Fibroblast of peridontal ligament (primary cell): Measurements from ENCODE around the gene DIDO1.

Experiments used
- DNase-seq: peaks from one replicate; pipeline ENCODE4 v3.0.0-alpha.2; 2010; ENCODE audit errors: extremely low read depth

The DIDO1 gene

GRCh38 chr20:62951143-62951895 is 25.0 kb upstream of the DIDO1 start:
- DNase-seq = no peak

DNA sequence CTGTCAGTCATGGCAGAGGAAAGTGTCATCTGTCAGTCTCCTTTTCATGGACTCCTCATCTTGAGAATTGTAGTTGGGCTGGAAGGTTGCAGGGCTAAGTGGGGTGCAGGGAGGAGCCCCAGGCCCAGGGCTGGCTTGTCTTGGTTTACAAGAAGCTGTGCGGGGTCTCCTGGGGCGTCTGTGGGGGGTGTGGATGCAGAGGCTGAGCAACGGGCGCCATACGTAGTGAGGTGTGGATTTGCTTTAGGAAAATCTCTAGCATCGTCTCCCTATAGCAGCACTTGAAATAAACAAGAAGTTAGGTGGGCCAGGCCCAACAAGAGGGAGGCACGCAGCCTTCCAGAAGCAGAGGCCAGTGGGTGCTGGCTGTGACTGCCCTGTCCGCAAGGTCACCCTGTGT is 24.4 kb upstream of the DIDO1 start:
- DNase-seq = no peak

- no peak for DNase-seq
Measured at GRCh38 chr20:62949962-62950361, 23.7 kb upstream of the DIDO1 start.

DNA sequence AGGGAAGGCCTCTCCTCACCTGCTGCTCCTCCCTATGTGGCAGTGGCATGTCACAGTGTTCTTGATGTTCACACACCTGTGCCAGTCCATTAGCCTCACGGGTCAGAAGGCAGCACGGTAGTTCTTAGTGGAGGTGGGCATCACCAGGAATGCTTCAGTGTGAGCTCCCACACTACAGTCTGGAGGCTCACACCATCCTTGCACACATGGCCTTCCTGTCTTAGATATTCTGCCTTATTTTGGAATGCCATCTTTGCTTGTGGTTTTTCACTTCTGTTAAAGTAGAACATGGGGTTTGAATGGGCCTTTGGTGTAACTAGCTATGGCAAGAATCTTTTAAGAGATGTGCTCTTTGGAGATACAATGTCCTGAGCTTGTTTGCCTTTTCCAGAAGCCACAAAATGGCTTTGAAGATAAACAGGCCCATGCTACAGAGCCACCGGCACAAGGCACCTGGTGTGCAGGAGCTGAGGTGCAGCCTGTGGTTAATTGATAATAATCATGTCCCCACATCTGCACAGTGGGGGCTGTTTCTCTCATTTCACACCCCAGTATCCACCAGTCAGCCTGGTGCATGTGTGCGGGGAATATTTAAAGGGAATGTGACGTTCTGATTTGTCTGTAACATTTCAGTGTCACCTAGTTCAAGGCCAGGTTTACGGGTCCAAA is 23.0 kb upstream of the DIDO1 start:
- no peak for DNase-seq

- no peak for DNase-seq
Measured at GRCh38 chr20:62947532-62948300, 21.4 kb upstream of the DIDO1 start.

DNA sequence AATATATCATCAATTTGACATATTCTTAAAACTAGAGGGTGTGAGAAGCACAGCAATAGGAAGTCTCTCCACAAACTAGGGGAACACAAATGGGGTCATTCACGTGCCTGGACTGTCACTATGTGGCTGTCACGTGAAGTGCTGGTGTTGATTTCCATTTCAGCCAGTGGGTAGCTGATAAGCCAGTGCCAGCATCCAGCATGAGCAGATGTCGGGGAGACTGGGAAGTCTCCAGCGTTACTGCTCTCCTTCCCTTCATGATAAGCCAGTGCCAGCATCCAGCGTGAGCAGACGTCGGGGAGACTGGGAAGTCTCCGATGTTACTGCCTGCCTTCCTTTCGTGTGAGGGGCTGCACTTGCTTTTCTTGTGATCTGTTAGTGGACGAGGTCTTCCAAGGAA is 20.6 kb upstream of the DIDO1 start:
- no peak for DNase-seq

- DNase-seq = no peak
Measured at GRCh38 chr20:62945771-62946339, 19.6 kb upstream of the DIDO1 start.

DNA sequence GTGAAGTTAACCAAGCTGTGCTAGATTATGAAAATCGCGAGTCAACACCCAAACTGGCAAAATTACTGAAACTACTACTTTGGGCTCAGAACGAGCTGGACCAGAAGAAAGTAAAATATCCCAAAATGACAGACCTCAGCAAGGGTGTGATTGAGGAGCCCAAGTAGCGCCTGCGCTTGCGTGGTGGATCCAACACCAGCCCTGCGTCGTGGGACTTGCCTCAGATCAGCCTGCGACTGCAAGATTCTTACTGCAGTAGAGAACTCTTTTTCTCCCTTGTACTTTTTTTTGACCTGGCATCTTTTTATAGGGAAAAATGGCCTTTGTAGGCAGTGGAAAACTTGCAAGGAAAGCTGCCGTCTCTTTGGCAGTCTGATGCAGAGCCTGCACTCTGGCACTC is 18.4 kb upstream of the DIDO1 start:
- DNase-seq = no peak

GRCh38 chr20:62944184-62944583 is 17.9 kb upstream of the DIDO1 start:
- no peak for DNase-seq

- DNase-seq = no peak
Measured at GRCh38 chr20:62943396-62943795, 17.1 kb upstream of the DIDO1 start.

- DNase-seq = no peak
Measured at GRCh38 chr20:62942456-62942855, 16.2 kb upstream of the DIDO1 start.

GRCh38 chr20:62941792-62942191 is 15.5 kb upstream of the DIDO1 start:
- no peak for DNase-seq

DNA sequence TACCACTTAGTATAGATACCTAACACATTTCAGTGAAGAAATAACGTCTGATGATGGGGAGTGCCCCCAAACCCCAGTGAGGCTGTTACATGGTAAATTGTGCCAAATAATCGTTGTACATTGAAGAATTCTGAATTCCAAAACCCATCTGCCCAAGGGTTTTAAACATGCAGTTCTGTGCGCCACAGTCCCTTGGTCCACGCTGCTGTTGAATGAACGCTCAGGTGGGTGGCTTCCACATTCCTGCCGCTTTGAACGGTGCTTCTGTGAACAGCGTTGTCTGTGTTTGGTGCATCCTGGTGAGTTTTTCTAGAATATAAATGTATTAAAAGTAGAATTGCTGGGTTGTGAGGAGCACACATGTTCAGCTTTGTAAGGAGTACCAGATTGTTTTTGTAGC is 14.6 kb upstream of the DIDO1 start:
- no peak for DNase-seq

GRCh38 chr20:62938105-62938888 is 12.0 kb upstream of the DIDO1 start, which contains the start of gene GID8:
GID8 (plus strand) TSS chr20:62938147; CDS start chr20:62941503, 3,356 bp downstream.
- peak; percentile 42 for DNase-seq

DNA sequence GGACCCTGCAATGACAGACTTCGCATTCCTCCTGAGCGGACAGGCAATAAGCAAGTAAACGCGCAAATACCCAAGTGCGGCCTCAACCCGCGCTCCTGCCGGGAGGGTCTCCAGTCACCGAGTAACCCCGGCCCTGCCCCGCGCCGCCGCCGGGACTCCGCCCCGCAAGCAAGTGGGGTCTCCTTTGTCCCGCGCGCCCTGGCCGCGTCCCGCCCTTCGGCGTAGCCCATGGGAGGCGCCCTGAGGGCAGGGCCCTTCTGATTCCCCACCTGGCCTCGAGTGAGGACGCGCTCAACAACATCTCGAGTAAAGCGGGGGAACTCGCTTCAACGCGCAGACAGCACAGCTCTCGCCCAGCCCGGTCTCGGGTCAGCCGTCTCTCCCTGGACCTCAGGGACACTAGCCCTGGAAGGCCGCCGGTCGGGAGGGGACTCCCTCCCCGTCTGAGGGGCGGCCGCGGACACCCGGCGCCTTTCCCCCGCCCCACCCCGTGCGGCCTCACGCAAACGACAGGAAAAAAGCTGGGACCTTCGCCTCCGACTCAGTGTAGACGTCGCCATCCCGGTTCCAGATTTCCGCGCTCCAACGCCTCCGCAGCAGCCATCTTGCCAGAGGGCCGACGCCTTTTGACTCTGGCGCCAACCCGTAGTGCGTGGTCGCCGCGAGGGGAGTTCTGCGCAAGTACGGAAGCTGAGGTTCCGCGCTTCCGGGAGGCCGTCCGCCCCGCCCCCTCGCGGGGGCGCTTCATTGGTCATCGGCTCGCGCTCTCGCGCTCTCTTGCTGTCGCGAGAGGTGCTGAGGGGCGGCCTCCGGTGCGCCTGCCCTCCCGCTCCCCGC is 11.2 kb upstream of the DIDO1 start:
- peak; percentile 94 for DNase-seq

GRCh38 chr20:62935968-62936585 is 9.8 kb upstream of the DIDO1 start:
- no peak for DNase-seq

GRCh38 chr20:62935204-62935967 is 9.1 kb upstream of the DIDO1 start:
- DNase-seq = no peak

GRCh38 chr20:62933966-62934365 is 7.7 kb upstream of the DIDO1 start:
- no peak for DNase-seq

- DNase-seq = no peak
Measured at GRCh38 chr20:62931464-62931863, 5.2 kb upstream of the DIDO1 start.
